ENCODE results near the gene CACNA1I.

GRCh38 chr22:39707816-39708215, 137.3 kb downstream of the CACNA1I start:
- TF ChIP-seq, protein P1, sequence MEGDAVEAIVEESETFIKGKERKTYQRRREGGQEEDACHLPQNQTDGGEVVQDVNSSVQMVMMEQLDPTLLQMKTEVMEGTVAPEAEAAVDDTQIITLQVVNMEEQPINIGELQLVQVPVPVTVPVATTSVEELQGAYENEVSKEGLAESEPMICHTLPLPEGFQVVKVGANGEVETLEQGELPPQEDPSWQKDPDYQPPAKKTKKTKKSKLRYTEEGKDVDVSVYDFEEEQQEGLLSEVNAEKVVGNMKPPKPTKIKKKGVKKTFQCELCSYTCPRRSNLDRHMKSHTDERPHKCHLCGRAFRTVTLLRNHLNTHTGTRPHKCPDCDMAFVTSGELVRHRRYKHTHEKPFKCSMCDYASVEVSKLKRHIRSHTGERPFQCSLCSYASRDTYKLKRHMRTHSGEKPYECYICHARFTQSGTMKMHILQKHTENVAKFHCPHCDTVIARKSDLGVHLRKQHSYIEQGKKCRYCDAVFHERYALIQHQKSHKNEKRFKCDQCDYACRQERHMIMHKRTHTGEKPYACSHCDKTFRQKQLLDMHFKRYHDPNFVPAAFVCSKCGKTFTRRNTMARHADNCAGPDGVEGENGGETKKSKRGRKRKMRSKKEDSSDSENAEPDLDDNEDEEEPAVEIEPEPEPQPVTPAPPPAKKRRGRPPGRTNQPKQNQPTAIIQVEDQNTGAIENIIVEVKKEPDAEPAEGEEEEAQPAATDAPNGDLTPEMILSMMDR (IDR thresholded peaks at IDR 0.05; ENCODE audit: extremely low read depth in 1 of 2, insufficient read depth in 1 of 2, low read depth in 1 of 2, low read length in 2 of 2) = no peak
- TF ChIP-seq POLR2AphosphoS5 (IDR thresholded peaks at IDR 0.05; ENCODE audit: insufficient read depth, low read depth, low read length) = no peak
- TF ChIP-seq POLR2A (IDR thresholded peaks at IDR 0.05; ENCODE audit: low read depth, low read length) = no peak
- TF ChIP-seq FOS (IDR thresholded peaks at IDR 0.05; ENCODE audit: borderline replicate concordance, insufficient read depth, low read length) = no peak
